Esophagus muscularis mucosa (tissue), 3 donors: Measurements from ENCODE around the gene ASB2.

Source experiments
- CTCF ChIP-seq, 3 experiments: fragments of 200-600 bp in 2 of 3; fragments of 450-650 bp in 1 of 3; sonication (generic) in 2 of 3; IDR thresholded peaks; one replicate each; pipeline ENCODE4 v1.5.1; 2017 to 2019; ENCODE audit warnings: antibody characterized with exemption in 3 of 3, mild to moderate bottlenecking in 2 of 3, moderate library complexity in 1 of 3
- POLR2A ChIP-seq: fragments of 450-650 bp; IDR thresholded peaks from one replicate; pipeline ENCODE4 v1.6.1; 2017; ENCODE audit warnings: antibody characterized with exemption, moderate library complexity, mild to moderate bottlenecking, low read depth

GRCh38 chr14:93978735-93979134 is 2.4 kb upstream of the ASB2 start:
- TF ChIP-seq CTCF (IDR thresholded peaks at IDR 0.05): no peak
- TF ChIP-seq POLR2A: no peak
